Muscle of leg (tissue), 11 donors: Measurements from ENCODE around the gene SMIM31. TPM values are rescaled to one million over a fixed set of nuclear protein-coding genes. Genes with fewer than 3 reads are reported as not detected.

Source experiments
- DNase-seq: peaks from one replicate; pipeline ENCODE4 v3.0.0; 2013
- H3K27ac ChIP-seq: one replicate; pipeline ENCODE4 v1.5.1; 2013; ENCODE audit warnings: mild to moderate bottlenecking, low read length, control low read depth
- H3K27me3 ChIP-seq: one replicate; pipeline ENCODE4 v1.6.1; 2013; ENCODE audit warnings: low read length; ENCODE audit not compliant: control insufficient read depth, insufficient read depth
- H3K36me3 ChIP-seq: one replicate; pipeline ENCODE4 v1.6.1; 2013; ENCODE audit warnings: low read length; ENCODE audit not compliant: control insufficient read depth, insufficient read depth
- H3K4me1 ChIP-seq: one replicate; pipeline ENCODE4 v1.6.1; 2013; ENCODE audit warnings: low read length; ENCODE audit not compliant: control insufficient read depth, insufficient read depth
- H3K4me3 ChIP-seq: one replicate; pipeline ENCODE4 v1.5.1; 2013; ENCODE audit warnings: low read length, control low read depth
- H3K9me3 ChIP-seq: replicated peaks from 2 replicates; pipeline ENCODE4 v1.6.1; 2013; ENCODE audit warnings: low read depth, low read length; ENCODE audit not compliant: control insufficient read depth
- WGBS: methylation state at CpG from one replicate; pipeline ENCODE4 v1.1.5; 2013; ENCODE audit warnings: missing lambda C conversion rate; ENCODE audit not compliant: insufficient coverage; 5-methylcytosine and 5-hydroxymethylcytosine counted together
- polyA plus RNA-seq, 8 donors: library from polyadenylated mRNA; unstranded; fragments of 120-200 nt; gene quantifications; one replicate each; pipeline versions ENCODE4 v1.2.1 to v1.2.3, GENCODE V29; 2013; ENCODE audit warnings: inconsistent platforms in 1 of 8, low replicate concordance in 1 of 8; ENCODE audit not compliant: insufficient read length in 8 of 8, insufficient read depth in 1 of 8
- total RNA-seq: library from RNA; stranded (reverse); fragments of 120-200 nt; gene quantifications from one replicate; pipeline ENCODE4 v1.2.4, GENCODE V29; 2013

Gene SMIM31
- total and polyA plus RNA-seq, 9 donors, result 0.04 to 1.3 (median 0.09) TPM; not detected in 5

GRCh38 chr4:164756686-164757085, 2.8 kb downstream of the SMIM31 start:
- Histone ChIP-seq H3K4me1 (no peaks in the 10 kb centered on the region), H3K27ac (no peak overlapping the region), H3K36me3 (no peaks in the 10 kb centered on the region), H3K4me3 (no peak overlapping the region), H3K9me3 (no peaks in the 10 kb centered on the region), H3K27me3 (no peaks in the 10 kb centered on the region)
- WGBS, result no CpG with 5 or more reads among the region's 2 CpGs
- DNase-seq, result no peak

- no peak overlapping the region for H3K4me3 ChIP-seq
- H3K27ac ChIP-seq, result no peak overlapping the region
- H3K36me3 ChIP-seq, result no peaks in the 10 kb centered on the region
- H3K9me3 ChIP-seq, result no peaks in the 10 kb centered on the region
- no CpG with 5 or more reads among the region's 1 CpG for WGBS
- H3K4me1 ChIP-seq, result no peaks in the 10 kb centered on the region
- DNase-seq, result no peak
- H3K27me3 ChIP-seq, result no peaks in the 10 kb centered on the region
Measured at GRCh38 chr4:164761241-164761640, 7.3 kb downstream of the SMIM31 start.

- no CpG with 5 or more reads among the region's 6 CpGs for WGBS
- no peak for DNase-seq
- H3K9me3 ChIP-seq, result no peaks in the 10 kb centered on the region
Measured at GRCh38 chr4:164761746-164762275, 7.9 kb downstream of the SMIM31 start.

GRCh38 chr4:164765096-164765495, 11.2 kb downstream of the SMIM31 start:
- Histone ChIP-seq H3K4me1 (no peaks in the 10 kb centered on the region), H3K27me3 (no peaks in the 10 kb centered on the region), H3K9me3 (no peaks in the 10 kb centered on the region), H3K36me3 (no peaks in the 10 kb centered on the region), H3K27ac (no peak overlapping the region), H3K4me3 (no peak overlapping the region)
- DNase-seq, result no peak
- WGBS, result 100% methylated on average over 1 of the region's 3 CpGs

More at GRCh38 chr4:164761746-164762275, 7.9 kb downstream of the SMIM31 start:
- Histone ChIP-seq H3K4me1 (no peaks in the 10 kb centered on the region), H3K27ac (no peak overlapping the region), H3K27me3 (no peaks in the 10 kb centered on the region), H3K36me3 (no peaks in the 10 kb centered on the region), H3K4me3 (no peak overlapping the region)

- peak; percentile 20 for DNase-seq
- no peak overlapping the region for H3K4me3 ChIP-seq
- WGBS, result 0% methylated on average over 1 of the region's 5 CpGs
- H3K27me3 ChIP-seq, result no peaks in the 10 kb centered on the region
- no peaks in the 10 kb centered on the region for H3K36me3 ChIP-seq
- no peaks in the 10 kb centered on the region for H3K4me1 ChIP-seq
- no peaks in the 10 kb centered on the region for H3K9me3 ChIP-seq
- H3K27ac ChIP-seq, result no peak overlapping the region
Measured at GRCh38 chr4:164765833-164766232, 11.9 kb downstream of the SMIM31 start.

- no peak for DNase-seq
- no CpG with 5 or more reads among the region's 5 CpGs for WGBS
- Histone ChIP-seq H3K4me1 (no peaks in the 10 kb centered on the region), H3K9me3 (no peaks in the 10 kb centered on the region), H3K27ac (no peak overlapping the region), H3K27me3 (no peaks in the 10 kb centered on the region), H3K36me3 (no peaks in the 10 kb centered on the region), H3K4me3 (no peak overlapping the region)
Measured at GRCh38 chr4:164768516-164768915, 14.6 kb downstream of the SMIM31 start.

- no peak overlapping the region for H3K27ac ChIP-seq
- H3K9me3 ChIP-seq, result no peaks in the 10 kb centered on the region
- H3K27me3 ChIP-seq, result no peaks in the 10 kb centered on the region
- 80% methylated on average over 2 of the region's 4 CpGs for WGBS
- H3K4me3 ChIP-seq, result no peak overlapping the region
- no peaks in the 10 kb centered on the region for H3K4me1 ChIP-seq
- H3K36me3 ChIP-seq, result no peaks in the 10 kb centered on the region
- no peak for DNase-seq
Measured at GRCh38 chr4:164770010-164770724, 16.2 kb downstream of the SMIM31 start.

DNA sequence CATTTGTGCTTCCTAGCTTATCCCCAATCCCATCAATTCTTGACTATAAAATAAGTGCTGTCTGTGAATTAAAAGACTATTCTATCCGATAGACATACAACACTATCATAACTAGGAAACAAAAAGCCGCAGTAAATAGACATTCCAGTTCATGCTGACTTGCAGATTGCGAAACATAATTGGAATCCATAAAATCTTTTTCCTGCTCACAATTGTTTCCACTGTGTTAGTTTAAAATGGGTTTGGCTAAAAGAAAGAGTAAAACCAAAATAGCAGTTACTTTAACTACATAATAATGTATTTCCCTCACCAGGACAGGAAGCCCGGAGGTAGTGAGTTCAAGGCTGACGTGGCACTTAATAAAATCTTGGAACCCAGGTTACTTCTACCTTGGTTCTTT, 17.2 kb downstream of the SMIM31 start:
- DNase-seq, result peak; percentile 9
- H3K27me3 ChIP-seq, result no peaks in the 10 kb centered on the region
- no peak overlapping the region for H3K4me3 ChIP-seq
- H3K36me3 ChIP-seq, result no peaks in the 10 kb centered on the region
- WGBS, result no CpG with 5 or more reads among the region's 5 CpGs
- H3K27ac ChIP-seq, result no peak overlapping the region
- no peaks in the 10 kb centered on the region for H3K4me1 ChIP-seq
- no peaks in the 10 kb centered on the region for H3K9me3 ChIP-seq

- WGBS, result no CpG with 5 or more reads among the region's 7 CpGs
Measured at GRCh38 chr4:164772076-164772475, 18.1 kb downstream of the SMIM31 start.

DNA sequence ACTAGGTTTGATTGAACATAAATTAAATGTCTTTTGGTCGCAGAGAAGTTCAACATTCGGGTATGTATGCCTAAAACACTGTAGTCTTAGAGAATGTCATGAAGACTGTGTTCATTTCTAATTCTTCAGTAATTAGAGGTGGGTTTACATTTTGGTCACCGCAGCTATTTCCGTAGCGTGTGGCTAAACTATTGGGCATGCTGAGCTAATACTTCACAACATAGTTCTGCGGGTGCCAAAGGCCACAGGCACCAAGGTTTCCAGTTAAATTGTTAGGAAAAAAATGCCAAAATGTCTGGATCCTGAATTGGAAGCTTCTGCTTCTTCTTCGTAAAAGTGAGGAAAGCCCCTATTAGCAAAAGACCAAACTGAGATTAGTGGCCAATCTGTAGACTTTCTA, 25.1 kb downstream of the SMIM31 start:
- 86% methylated on average over 2 of the region's 7 CpGs for WGBS
- DNase-seq, result no peak
- H3K27me3 ChIP-seq, result no peaks in the 10 kb centered on the region
- H3K4me3 ChIP-seq, result no peak overlapping the region
- no peak overlapping the region for H3K27ac ChIP-seq
- no peaks in the 10 kb centered on the region for H3K36me3 ChIP-seq
- no peaks in the 10 kb centered on the region for H3K4me1 ChIP-seq
- no peaks in the 10 kb centered on the region for H3K9me3 ChIP-seq

More at GRCh38 chr4:164772076-164772475, 18.1 kb downstream of the SMIM31 start:
- no peak for DNase-seq
- no peaks in the 10 kb centered on the region for H3K4me1 ChIP-seq
- H3K27me3 ChIP-seq, result no peaks in the 10 kb centered on the region
- H3K27ac ChIP-seq, result no peak overlapping the region
- H3K4me3 ChIP-seq, result no peak overlapping the region
- H3K36me3 ChIP-seq, result no peaks in the 10 kb centered on the region
- H3K9me3 ChIP-seq, result no peaks in the 10 kb centered on the region
